ENCODE measurements around the gene TPPP2. TPM values are rescaled to one million over a fixed set of nuclear protein-coding genes. Genes with fewer than 3 reads are reported as not detected.

TPPP2 gene
- not detected in 2 replicates for total RNA-seq

DNA sequence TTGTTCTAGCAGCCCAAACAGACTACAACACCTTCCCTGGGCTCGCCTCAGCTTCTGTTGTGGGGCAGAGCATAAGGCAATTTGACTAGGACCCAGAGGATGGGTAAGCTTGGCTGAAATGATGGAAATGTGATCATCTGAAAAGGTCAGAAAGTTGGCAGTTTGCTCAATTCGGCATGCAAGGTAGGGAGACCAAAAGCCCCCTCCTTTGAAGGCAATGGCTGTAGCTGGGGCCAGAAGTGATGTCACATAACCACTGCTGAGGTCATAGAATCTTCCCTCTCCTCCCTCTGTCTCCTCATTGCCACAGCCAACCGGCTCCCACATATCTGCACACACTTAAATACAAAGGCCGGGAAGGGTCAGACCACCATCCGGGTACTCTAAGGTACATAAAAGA lies at the start of gene TPPP2:
TPPP2 (plus strand) TSS at position 301 of the 400 bp plus-strand sequence. CDS start 365 bp downstream, outside the sequence.

DNA sequence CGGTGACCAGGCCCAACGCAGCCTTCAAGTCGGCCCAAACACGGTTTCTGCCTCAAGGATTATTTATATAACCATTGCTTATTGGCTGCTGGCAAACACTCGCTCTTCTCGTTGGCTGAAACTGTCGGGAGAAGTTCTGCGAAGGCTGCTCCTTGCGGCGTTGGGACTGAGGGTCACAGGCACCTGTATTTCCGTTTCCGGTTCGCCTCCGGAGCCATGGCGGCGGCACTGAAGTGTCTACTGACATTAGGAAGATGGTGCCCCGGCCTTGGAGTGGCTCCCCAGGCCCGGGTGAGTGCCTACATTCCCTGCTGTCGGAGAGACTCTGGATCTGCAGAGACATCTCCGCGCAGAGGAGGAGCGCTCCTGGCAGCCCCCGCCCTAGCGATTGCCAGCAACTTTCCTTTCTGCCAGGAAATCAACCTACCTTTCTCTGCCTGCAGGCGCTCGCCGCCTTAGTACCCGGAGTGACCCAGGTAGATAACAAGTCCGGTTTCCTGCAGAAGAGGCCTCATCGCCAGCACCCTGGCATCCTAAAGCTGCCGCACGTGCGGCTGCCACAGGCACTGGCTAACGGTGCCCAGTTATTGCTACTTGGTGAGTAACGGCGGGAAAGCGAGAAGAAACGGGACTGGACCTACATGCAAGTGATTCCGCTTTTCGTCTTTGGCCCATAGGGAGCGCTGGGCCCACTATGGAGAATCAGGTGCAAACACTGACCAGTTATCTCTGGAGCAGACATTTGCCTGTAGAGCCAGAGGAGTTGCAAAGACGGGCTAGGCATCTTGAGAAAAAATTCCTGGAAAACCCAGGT lies 40.0 kb upstream of the TPPP2 start, which contains the start of gene METTL17:
METTL17 (plus strand) TSS at position 194 of the 814 bp plus-strand sequence; CDS start at position 217, 23 bp downstream.

GRCh38 chr14:20998674-20999366 lies 31.2 kb upstream of the TPPP2 start, which contains the start of gene SLC39A2:
TSS of gene SLC39A2 (plus strand) at chr14:20999293. CDS start at chr14:20999447, 154 bp downstream.

GRCh38 chr14:21024585-21025370 lies 5.2 kb upstream of the TPPP2 start, which contains the start of gene NDRG2:
TSS of gene NDRG2 (minus strand) at chr14:21025061. CDS start at chr14:21023315, 1,746 bp downstream.

GRCh38 chr14:21034707-21035106 lies 4.7 kb downstream of the TPPP2 start, which contains the start of gene RNASE13:
TSS of gene RNASE13 (minus strand) at chr14:21034807. CDS start at chr14:21034288, 519 bp downstream.

DNA sequence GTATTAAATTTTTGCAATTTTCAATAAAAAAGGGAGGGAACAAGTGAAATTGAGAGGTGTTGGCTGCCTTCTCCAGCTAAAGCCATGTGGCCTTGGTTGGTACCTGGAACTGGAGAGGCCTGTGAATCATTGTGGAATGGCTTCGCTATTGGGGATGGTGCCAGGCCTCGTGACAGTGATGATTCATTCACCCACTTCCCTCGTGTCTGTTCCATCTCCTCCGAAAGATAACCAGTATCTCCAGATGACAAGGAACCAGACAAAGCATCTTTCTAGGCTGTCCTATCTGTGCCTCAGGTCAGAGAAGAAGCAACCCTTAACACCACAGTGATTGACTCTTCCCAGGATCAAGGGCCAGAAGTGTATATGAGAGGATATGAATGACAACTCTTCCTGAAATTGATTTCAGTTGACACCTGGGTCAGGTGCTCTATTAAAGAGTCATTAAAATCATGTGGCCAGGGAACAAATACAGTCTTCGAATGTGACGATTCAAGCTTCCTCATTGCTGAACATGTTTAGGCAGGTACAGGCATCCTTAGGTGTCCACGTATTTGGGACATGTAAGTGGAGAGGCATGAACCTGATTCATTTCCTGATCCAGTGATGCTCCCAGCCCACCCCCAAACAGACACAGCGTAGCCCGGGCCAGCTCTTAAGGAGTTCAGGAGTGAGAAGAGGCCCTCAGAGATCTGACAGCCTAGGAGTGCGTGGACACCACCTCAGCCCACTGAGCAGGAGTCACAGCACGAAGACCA lies 11.8 kb downstream of the TPPP2 start, which contains the start of gene RNASE7:
RNASE7 (plus strand) TSS at position 687 of the 758 bp plus-strand sequence. CDS start 631 bp downstream, outside the sequence.

DNA sequence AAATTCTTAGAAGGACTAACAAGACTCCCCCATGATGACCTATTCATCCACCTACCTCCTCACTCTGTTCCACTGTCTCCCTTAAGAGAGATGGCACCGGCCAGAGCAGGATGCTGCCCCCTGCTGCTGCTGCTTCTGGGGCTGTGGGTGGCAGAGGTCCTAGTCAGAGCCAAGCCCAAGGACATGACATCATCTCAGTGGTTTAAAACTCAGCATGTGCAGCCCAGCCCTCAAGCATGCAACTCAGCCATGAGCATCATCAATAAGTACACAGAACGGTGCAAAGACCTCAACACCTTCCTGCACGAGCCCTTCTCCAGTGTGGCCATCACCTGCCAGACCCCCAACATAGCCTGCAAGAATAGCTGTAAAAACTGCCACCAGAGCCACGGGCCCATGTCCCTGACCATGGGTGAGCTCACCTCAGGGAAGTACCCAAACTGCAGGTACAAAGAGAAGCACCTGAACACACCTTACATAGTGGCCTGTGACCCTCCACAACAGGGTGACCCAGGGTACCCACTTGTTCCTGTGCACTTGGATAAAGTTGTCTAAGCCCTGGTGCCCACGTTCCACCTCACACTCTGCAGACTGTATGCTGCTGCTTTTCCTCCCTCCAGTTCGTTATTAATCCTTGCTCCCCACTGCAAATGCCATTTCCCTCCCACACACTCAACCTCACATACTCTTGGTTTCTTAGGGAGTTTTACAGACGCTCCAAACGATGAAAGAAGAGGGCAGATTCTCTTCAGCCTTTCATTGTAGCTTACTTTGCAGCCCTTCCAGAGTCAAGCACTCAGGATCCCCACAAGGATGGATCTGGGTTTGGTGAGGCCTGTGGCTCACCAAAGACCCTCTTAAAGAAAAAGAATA lies 28.0 kb downstream of the TPPP2 start, which contains the start of gene RNASE8:
RNASE8 (plus strand) TSS at position 20 of the 873 bp plus-strand sequence; CDS start at position 91, 71 bp downstream.

DNA sequence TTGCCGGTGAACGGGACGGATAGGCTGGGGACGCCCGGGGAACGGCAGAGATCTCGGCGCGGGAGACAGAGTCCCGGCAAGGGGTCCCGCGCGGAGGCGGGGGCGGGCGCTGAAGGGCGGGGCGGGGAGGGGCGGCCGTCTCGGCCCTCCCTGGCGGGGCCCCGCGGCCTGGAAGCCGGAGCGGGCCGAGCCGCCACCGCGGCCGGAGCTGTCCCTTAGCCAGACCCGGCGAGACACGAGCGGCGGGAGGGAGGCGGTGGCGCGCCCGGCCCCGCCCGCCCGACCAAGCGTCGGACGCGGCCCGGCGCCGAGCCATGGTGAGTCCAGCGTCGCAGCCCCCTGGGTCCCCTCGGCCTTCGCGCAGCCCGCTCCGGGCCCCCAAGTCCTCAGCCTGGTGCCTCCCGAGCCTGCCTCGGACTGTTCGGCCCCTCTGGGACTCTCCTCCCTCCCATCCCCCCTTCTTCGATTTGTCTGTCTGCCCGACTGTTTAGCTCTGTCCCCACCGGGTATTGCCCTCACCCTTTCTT lies 40.1 kb downstream of the TPPP2 start, which contains the start of gene ARHGEF40:
ARHGEF40 (plus strand) TSS at position 222 of the 527 bp plus-strand sequence; CDS start at position 315, 93 bp downstream.

Other genes starting within 250 kb of the TPPP2 start
- gene RNASE6, start 248.9 kb upstream of the TPPP2 start, total RNA-seq = not detected in 2 replicates
- 0.22 TPM in 1 of 2 replicates, not detected in the other for gene RNASE1, start 227.4 kb upstream of the TPPP2 start, total RNA-seq
- gene RNASE3, start 138.8 kb upstream of the TPPP2 start, total RNA-seq = not detected in 2 replicates
- not detected in 2 replicates for gene RNASE2, start 74.7 kb upstream of the TPPP2 start, total RNA-seq
- gene METTL17, start 40.2 kb upstream of the TPPP2 start, total RNA-seq = 42.4 and 75.1 TPM in 2 replicates
- 0.22 TPM in 1 of 2 replicates, not detected in the other for gene SLC39A2, start 30.9 kb upstream of the TPPP2 start, total RNA-seq
- gene NDRG2, start 5.2 kb upstream of the TPPP2 start, total RNA-seq = 0.44 and 0.75 TPM in 2 replicates
- not detected in 2 replicates for gene RNASE13, start 4.6 kb downstream of the TPPP2 start, total RNA-seq
- not detected in 2 replicates for gene RNASE7, start 12.1 kb downstream of the TPPP2 start, total RNA-seq
- not detected in 2 replicates for gene RNASE8, start 27.6 kb downstream of the TPPP2 start, total RNA-seq
- gene ARHGEF40, start 40.1 kb downstream of the TPPP2 start, total RNA-seq = 42.8 and 43.9 TPM in 2 replicates
- gene ZNF219, start 68.4 kb downstream of the TPPP2 start, total RNA-seq = 2.2 and 2.5 TPM in 2 replicates
- gene TMEM253, start 70.8 kb downstream of the TPPP2 start, total RNA-seq = not detected in 2 replicates
- not detected in 2 replicates for gene OR5AU1, start 125.8 kb downstream of the TPPP2 start, total RNA-seq
- gene HNRNPC, start 239.2 kb downstream of the TPPP2 start, total RNA-seq = 676 and 818 TPM in 2 replicates
- gene RPGRIP1, start 249.9 kb downstream of the TPPP2 start, total RNA-seq = under 0.01 TPM in 1 of 2 replicates, not detected in the other

Data from uterine smooth muscle cell (primary cell).